Neuron (in vitro differentiated cells): ENCODE results near the gene SEC24D.

Experiments
- H2AFZ ChIP-seq: one replicate; pipeline ENCODE4 v1.6.1; 2013; ENCODE audit warnings: low read depth, mild to moderate bottlenecking, inconsistent platforms, low read length, moderate library complexity
- H3K27me3 ChIP-seq: one replicate; pipeline ENCODE4 v1.6.1; 2013; ENCODE audit warnings: low read length; ENCODE audit not compliant: insufficient read depth
- H3K36me3 ChIP-seq: one replicate; pipeline ENCODE4 v1.6.1; 2013; ENCODE audit warnings: low read length; ENCODE audit not compliant: insufficient read depth
- H3K4me1 ChIP-seq: one replicate; pipeline ENCODE4 v1.6.1; 2013; ENCODE audit warnings: low read length; ENCODE audit not compliant: insufficient read depth
- H3K4me3 ChIP-seq: 2 replicates; pipeline ENCODE4 v1.5.1; 2013; ENCODE audit warnings: mild to moderate bottlenecking, low read length, moderate library complexity
- H3K9me3 ChIP-seq: one replicate; pipeline ENCODE4 v1.6.1; 2013; ENCODE audit warnings: low read length

Gene SEC24D

DNA sequence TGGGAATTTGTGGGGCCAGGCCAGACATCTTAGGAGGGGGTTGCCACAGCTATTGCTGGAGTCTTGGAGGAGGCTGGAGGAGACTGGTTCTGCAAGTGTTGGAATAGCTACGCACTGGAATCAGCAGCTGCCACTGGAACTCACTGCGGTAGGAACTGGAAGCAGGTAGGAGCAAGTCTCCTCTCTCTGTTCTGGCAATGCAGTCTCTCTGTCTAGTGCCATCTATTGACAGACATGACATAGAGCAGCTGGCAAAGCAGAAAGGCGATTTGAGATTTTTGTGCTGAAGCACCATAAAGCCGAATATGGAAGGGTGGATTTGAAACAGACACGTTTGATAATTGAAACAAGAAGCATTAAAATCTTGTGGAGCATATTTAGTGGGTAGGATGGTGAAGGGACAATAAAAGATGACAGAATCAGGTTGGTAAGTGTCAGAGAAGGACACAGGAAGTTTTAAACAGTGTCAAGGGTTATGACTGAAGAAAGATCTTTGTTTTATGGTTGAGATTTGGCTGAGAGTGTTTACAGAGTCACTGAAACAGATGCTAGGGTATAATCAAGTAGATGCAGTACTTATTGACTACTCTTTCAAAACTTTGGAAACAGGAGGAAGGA is 29.3 kb upstream of the SEC24D start:
- Histone ChIP-seq H3K4me1 (no peaks in the 10 kb centered on the region), H3K9me3 (no peaks in the 10 kb centered on the region)

DNA sequence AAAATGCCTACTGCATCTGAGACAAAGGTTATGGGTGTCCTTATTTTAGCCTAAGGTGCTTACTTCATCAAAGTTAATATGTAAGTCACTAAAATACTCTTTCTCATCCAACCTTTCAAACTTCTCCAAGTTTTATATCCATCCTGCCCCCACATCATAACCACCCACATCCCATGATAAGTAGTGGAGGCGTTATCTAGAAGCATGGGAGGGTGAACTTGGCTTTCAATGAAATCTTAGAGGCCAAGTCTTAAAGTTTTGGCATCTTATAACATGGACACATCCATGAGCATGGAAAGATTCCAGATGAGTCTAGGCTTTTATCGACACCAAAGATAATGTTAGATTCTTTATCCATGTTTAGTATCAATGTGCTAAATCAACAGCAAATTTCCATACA is 22.9 kb upstream of the SEC24D start:
- H3K4me1 ChIP-seq = no peaks in the 10 kb centered on the region
- H2AFZ ChIP-seq = no peak overlapping the region
- H3K27me3 ChIP-seq = no peaks in the 10 kb centered on the region
- H3K9me3 ChIP-seq = no peaks in the 10 kb centered on the region
- no peak overlapping the region for H3K4me3 ChIP-seq
- no peaks in the 10 kb centered on the region for H3K36me3 ChIP-seq

More for the DNA sequence above, 29.3 kb upstream of the SEC24D start:
- no peak overlapping the region for H3K4me3 ChIP-seq
- peak overlapping the region; percentile 48 for H2AFZ ChIP-seq
- H3K36me3 ChIP-seq = no peaks in the 10 kb centered on the region
- no peaks in the 10 kb centered on the region for H3K27me3 ChIP-seq

DNA sequence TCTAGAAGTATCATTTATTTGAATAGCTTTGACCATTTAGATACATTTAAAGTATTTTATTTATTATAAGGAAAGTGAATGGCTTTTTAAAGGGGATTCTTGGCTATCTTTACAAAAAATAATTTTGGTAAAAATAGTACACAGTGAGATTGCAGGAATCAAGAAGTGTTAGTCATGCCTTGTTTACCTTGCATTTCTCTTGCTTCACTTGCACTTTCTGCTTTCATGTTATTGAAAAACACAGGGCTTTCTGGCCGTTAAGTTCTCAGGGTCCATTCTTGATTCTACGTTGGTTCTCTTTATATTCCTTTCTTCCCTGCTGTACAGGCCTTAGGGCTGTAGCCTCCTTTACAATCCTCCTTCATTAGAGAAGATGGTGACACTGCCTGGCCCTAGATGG is 21.8 kb upstream of the SEC24D start:
- Histone ChIP-seq H2AFZ (no peak overlapping the region), H3K9me3 (no peaks in the 10 kb centered on the region), H3K27me3 (no peaks in the 10 kb centered on the region), H3K4me1 (no peaks in the 10 kb centered on the region), H3K36me3 (no peaks in the 10 kb centered on the region), H3K4me3 (no peak overlapping the region)

DNA sequence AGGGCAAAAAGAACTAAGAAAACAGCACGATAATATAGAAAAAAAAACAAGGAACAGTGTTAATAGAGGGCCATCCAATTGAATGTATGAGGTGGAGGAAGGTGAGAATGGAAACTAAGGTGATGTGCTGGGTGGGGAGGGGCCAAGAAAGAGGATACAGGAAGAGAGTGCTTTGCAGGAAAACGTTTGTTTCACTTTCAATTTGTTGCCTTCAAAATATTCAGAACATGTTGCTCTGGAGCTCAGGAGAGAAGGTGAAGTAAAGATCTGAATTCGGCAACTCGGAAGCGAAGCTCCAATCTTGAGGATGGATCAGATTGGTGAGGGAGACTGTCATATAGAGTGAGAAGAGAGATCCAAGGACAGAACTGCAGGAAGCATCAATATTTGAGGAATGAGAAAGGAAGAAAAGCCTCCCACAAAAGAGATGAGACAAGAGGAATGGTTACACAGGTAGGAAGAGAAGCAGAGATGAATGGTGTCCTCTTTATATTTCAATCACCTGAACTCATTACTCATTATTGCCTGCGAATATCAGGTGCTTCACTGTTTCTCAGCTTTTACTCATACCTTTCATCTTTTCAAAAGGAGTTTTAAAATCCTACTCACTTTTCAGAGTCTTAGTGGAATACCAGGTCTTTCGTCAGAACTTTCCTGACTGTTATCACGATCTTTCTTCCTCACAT is 14.7 kb upstream of the SEC24D start:
- Histone ChIP-seq H3K9me3 (no peaks in the 10 kb centered on the region), H3K27me3 (no peaks in the 10 kb centered on the region), H3K4me1 (no peaks in the 10 kb centered on the region), H2AFZ (no peak overlapping the region), H3K36me3 (no peaks in the 10 kb centered on the region), H3K4me3 (no peak overlapping the region)

DNA sequence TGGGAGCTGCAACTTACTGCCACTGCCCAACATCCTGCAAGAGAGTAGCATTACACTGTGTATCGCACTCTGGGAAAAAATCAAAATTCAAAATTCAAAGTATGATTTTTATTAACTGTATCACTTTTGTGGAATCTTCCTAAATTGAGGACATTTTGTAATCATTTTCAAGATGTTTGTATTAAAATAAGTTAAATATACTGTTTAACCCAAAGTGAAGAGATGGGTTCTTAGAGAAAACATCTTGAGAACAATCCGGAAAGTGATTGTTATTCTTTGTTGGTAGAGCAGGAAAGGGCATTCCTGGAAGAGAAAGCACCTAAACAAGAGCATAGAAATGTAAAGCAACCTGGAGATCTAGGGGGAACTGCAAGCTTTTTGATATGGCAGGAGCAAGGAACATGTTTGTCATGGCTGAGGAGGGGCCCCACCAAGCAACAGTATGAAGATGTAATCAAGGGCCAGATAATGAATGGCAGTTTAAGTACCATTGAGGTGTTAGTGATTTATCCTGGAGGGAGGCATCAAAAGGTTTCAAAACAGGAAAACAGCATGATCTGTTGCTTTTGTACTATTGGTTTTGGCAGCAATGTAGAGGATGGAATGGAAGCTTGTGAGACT is 14.1 kb upstream of the SEC24D start:
- Histone ChIP-seq H3K4me3 (no peak overlapping the region), H3K4me1 (no peaks in the 10 kb centered on the region), H3K9me3 (no peaks in the 10 kb centered on the region), H3K36me3 (no peaks in the 10 kb centered on the region), H2AFZ (no peak overlapping the region), H3K27me3 (no peaks in the 10 kb centered on the region)

DNA sequence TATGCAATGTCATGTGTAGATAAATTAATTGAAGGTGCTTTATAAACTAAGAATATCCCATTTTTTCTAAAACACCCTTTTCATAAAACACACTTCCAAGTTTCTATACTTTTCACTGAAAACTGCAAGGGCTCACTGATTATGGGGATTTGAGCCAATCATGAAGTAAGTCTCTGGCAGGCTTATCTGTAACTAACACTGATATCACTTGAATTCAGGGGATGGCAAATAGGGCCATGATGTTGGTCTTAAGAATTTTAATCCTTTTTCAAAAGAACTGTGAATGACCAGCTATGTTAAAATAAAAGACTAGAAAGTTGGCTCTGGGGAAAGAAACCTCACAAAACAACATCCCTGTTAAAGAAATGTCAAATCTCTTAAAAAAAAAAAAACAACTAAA is 13.0 kb upstream of the SEC24D start:
- H3K36me3 ChIP-seq = no peaks in the 10 kb centered on the region
- H2AFZ ChIP-seq = no peak overlapping the region
- no peak overlapping the region for H3K4me3 ChIP-seq
- no peaks in the 10 kb centered on the region for H3K4me1 ChIP-seq
- no peaks in the 10 kb centered on the region for H3K9me3 ChIP-seq
- H3K27me3 ChIP-seq = no peaks in the 10 kb centered on the region

DNA sequence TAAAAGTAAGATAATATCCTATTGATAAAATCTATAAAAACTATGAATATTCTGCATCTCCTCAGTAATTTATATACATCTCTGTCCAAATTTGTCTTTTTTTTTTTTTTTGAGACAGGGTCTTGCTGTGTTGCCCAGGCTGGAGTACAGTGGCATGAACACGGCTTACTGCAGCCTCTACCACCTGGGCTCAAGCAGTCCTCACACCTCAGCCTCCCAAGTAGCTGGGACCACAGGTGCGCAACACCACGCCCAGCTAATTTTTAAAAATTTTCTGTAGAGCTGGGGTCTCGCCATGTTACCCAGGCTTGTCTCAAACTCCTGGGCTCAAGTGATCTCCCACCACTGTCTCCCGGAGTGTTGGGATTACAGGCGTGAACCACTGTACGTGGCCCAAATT is 12.3 kb upstream of the SEC24D start:
- no peaks in the 10 kb centered on the region for H3K27me3 ChIP-seq
- no peaks in the 10 kb centered on the region for H3K36me3 ChIP-seq

DNA sequence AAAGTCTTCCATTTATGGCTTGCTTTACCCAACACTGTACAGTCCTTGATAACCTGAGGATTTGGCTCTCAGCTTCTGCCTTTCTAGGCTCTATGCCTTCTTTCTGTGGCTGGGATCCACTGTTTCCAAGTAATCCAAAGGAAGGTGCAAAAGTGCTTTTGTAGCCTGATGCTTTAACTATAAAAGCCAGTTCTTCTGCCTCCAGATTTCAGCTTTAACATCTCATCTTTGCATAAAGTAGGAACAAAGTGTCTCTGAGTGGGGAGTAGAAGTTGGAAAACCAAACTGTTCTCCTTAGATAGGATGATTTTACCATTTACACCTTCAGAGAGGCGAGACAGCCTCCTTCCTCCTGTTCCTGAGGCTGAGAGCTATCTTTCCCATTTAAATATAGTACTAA is 11.1 kb upstream of the SEC24D start:
- Histone ChIP-seq H2AFZ (no peak overlapping the region), H3K9me3 (no peaks in the 10 kb centered on the region), H3K4me1 (no peaks in the 10 kb centered on the region), H3K27me3 (no peaks in the 10 kb centered on the region), H3K36me3 (no peaks in the 10 kb centered on the region), H3K4me3 (no peak overlapping the region)

More for the DNA sequence above, 12.3 kb upstream of the SEC24D start:
- Histone ChIP-seq H3K4me3 (no peak overlapping the region), H3K4me1 (no peaks in the 10 kb centered on the region), H2AFZ (no peak overlapping the region), H3K9me3 (no peaks in the 10 kb centered on the region)

DNA sequence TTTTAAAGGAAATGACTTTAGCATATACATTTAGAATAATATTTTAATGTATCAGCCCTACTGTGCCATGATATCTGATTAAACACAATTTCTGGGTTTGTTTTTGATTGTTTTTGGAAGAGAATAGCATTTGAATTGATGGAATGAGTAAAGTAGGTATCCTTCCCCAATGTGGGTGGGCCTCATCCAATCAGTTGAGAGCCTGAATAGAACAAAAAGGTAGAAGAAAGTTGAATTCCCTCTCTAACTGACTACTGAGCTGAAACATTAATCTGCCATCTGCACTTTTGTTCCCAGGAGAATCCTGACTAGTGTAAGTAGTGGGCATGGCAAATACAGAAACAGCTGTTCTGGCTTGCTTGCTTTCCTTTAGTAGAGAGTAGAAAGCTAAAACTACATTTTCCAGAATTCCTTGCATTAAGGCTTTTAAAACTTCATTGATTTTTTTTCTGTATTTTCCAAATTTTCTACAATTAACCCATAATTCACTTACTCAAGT is 9.7 kb upstream of the SEC24D start:
- Histone ChIP-seq H3K27me3 (no peaks in the 10 kb centered on the region), H3K4me3 (no peak overlapping the region), H2AFZ (no peak overlapping the region), H3K9me3 (no peaks in the 10 kb centered on the region), H3K36me3 (no peaks in the 10 kb centered on the region), H3K4me1 (no peaks in the 10 kb centered on the region)

DNA sequence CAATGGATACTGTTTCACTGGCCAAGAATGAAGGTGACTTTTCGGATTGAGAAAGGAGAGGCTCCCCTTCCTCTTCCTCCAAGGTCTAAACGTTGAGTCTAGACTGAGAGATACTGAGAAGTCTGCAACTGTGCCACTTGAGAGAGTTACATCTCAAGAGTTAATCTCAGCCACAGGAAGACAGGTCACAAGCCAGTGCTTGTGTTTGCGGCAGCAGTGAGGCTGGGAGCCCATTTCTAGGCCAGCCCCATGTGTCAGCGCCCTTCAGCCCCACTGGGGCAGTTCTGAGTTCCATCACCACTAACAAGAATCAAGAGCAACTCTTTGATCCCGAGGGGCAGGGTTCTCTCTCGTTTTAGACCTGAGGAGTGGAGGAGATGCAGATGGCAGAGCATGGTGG is 7.3 kb upstream of the SEC24D start:
- no peaks in the 10 kb centered on the region for H3K36me3 ChIP-seq

DNA sequence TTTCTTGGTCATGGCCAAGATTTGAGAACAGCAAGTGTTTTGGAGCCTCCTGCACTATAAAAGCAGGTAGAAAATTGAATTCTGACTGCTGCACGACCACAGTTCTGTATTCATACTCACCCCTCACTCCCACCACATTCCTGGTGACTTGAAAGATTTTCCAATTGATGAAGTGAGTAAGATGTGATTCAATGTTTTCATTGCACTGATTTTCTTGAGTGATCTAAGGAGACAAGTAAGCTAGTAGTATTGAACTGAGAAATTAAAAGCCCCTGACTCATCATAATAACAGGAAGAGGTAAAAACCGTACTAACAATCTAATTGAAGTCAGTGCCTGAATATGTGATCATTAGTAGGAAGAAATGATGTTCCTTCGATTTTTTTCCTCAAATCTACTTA is 6.1 kb upstream of the SEC24D start:
- Histone ChIP-seq H3K27me3 (no peaks in the 10 kb centered on the region), H2AFZ (no peak overlapping the region), H3K4me1 (no peaks in the 10 kb centered on the region), H3K36me3 (no peaks in the 10 kb centered on the region), H3K4me3 (no peak overlapping the region), H3K9me3 (no peaks in the 10 kb centered on the region)

More for the DNA sequence above, 7.3 kb upstream of the SEC24D start:
- Histone ChIP-seq H3K27me3 (no peaks in the 10 kb centered on the region), H3K9me3 (no peaks in the 10 kb centered on the region), H3K4me1 (no peaks in the 10 kb centered on the region), H3K4me3 (no peak overlapping the region), H2AFZ (no peak overlapping the region)

DNA sequence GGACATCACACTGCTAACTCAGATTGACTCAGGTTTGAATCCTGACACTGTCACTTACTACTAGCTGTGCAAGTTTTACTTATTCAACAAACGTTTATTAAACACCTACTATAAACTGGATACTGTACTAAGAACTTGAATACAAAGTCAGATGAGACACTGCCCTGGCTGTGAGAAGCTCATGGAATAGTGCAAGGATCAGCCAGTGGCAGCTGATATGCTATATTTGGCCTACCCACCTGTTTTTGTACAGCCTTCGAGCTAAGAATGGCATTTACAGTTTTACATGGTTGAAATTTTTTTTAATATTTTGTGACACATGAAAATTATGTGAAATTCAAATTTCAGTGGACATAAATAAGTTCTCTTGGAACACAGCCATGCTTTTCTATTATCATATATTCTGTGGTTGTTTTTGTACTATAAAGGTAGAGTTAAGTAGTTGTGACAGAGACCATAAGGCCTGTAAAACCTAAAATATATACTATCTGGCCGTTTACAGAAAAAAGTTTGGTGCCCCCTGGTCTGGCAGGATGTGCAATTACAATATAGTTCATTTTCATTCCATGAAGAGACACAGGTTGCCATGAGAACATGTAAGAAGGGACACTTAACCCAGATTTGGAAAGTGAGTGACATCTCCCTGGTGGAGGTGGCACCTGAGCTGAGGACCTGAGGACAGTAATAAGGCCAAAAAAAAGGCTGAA is 3.4 kb upstream of the SEC24D start:
- H3K27me3 ChIP-seq = no peaks in the 10 kb centered on the region
- peaks cover 3% of the 10 kb centered on the region for H3K4me1 ChIP-seq
- no peaks in the 10 kb centered on the region for H3K9me3 ChIP-seq
- H3K36me3 ChIP-seq = no peaks in the 10 kb centered on the region
- H2AFZ ChIP-seq = no peak overlapping the region
- no peak overlapping the region for H3K4me3 ChIP-seq

DNA sequence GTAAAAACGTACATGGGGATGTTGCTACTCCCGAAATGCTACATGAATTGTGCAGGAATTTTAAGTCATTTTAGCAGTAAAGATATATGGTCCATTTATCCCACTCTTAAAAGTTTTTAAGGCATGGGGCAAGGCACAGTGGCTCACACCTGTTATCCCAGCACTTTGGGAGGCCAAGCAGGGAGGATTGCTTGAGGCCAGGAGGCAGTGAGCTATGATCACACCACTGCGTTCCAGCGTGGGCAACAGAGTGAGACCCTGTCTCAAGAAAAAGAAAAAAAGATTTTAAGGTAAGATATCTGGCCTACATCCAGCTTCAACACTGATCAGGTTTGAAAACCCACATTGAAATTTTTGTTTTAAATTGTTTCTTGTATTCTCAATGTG is 1.2 kb upstream of the SEC24D start:
- Histone ChIP-seq H3K4me3 (peak overlapping the region; percentile 65), H3K36me3 (no peaks in the 10 kb centered on the region), H3K9me3 (no peaks in the 10 kb centered on the region), H3K4me1 (peaks cover 3% of the 10 kb centered on the region), H3K27me3 (no peaks in the 10 kb centered on the region), H2AFZ (no peak overlapping the region)
